ENCODE results near the gene NCAM1. TPM values are rescaled to one million over a fixed set of nuclear protein-coding genes. Genes with fewer than 3 reads are reported as not detected.

NCAM1 gene
- total RNA-seq, 1 experiment from 2014 or later: 3.7 TPM

DNA sequence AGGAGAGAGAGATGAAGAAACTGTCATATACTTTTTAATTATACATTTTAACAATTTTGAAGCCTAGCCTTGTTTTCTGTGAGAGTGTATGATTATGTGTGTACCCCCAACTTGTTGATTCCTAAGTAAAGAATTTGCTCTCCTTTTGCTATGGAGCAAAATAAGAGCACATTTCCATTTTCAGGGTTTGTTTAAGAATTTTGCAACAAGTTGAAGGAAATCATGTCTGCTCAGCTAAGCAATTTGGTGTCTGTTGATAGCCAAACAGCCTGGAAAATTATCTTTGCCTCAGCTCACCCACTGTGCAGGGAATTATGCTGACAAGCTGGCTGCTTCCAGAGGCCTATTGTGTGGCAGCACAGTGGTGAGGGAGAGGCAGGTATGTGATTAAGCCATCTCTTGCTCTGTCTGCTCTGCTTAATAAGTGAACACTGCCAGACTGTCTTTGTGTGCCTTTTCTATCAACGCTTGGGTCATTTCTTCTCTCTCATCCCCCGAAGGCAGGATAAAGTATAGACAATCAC is 218.0 kb downstream of the NCAM1 start:
- BruUV-seq (replicated peaks): no TSS peak
- Mint-ChIP-seq H3K27me3 (ENCODE audit: unreplicated experiment) (peaks cover 61% of the 10 kb centered on the region), H3K4me1 (ENCODE audit: low read depth, unreplicated experiment) (no peaks in the 10 kb centered on the region), H3K36me3 (ENCODE audit: insufficient read depth, unreplicated experiment) (no peaks in the 10 kb centered on the region), H3K27ac (ENCODE audit: unreplicated experiment) (no peak overlapping the region), H3K9me3 (ENCODE audit: low read depth, unreplicated experiment) (no peaks in the 10 kb centered on the region), H3K4me3 (ENCODE audit: low read depth, unreplicated experiment) (no peak overlapping the region)
- TF ChIP-seq, protein P1, sequence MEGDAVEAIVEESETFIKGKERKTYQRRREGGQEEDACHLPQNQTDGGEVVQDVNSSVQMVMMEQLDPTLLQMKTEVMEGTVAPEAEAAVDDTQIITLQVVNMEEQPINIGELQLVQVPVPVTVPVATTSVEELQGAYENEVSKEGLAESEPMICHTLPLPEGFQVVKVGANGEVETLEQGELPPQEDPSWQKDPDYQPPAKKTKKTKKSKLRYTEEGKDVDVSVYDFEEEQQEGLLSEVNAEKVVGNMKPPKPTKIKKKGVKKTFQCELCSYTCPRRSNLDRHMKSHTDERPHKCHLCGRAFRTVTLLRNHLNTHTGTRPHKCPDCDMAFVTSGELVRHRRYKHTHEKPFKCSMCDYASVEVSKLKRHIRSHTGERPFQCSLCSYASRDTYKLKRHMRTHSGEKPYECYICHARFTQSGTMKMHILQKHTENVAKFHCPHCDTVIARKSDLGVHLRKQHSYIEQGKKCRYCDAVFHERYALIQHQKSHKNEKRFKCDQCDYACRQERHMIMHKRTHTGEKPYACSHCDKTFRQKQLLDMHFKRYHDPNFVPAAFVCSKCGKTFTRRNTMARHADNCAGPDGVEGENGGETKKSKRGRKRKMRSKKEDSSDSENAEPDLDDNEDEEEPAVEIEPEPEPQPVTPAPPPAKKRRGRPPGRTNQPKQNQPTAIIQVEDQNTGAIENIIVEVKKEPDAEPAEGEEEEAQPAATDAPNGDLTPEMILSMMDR (IDR thresholded peaks at IDR 0.05; ENCODE audit: unreplicated experiment): no peak
- CTCF ChIA-PET: no interaction called here
- intact Hi-C loops (cut with micrococcal nuclease; ENCODE audit: unreplicated experiment): no loop called here
- no peak for DNase-seq

DNA sequence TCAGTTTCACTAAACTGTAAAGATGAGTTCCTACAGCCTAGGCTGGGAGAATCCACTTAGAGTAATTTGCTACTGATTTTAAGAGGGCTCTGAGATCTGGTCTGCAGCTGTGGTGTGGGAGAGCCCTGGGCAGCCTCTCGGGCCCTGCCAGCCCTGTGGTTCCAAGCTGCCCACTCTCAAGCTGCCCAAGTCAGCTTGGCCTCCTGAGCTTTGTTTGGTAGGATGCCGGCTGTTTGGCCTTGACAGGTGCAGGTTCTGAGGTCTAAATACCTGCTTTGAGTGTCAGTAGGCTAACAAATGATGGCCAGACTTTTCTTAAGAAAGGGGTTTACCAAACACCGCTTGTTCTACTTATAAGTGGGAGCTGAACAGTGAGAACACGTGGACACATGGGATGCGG is 219.9 kb downstream of the NCAM1 start:
- intact Hi-C loops (cut with micrococcal nuclease; ENCODE audit: unreplicated experiment): no loop called here
- Mint-ChIP-seq H3K9me3 (ENCODE audit: low read depth, unreplicated experiment) (no peaks in the 10 kb centered on the region), H3K4me1 (ENCODE audit: low read depth, unreplicated experiment) (no peaks in the 10 kb centered on the region), H3K4me3 (ENCODE audit: low read depth, unreplicated experiment) (no peak overlapping the region), H3K36me3 (ENCODE audit: insufficient read depth, unreplicated experiment) (no peaks in the 10 kb centered on the region), H3K27me3 (ENCODE audit: unreplicated experiment) (peaks cover 61% of the 10 kb centered on the region), H3K27ac (ENCODE audit: unreplicated experiment) (no peak overlapping the region)
- DNase-seq: no peak
- CTCF ChIA-PET: no interaction called here
- no TSS peak for BruUV-seq (replicated peaks)
- TF ChIP-seq, protein P1 (IDR thresholded peaks at IDR 0.05; ENCODE audit: unreplicated experiment): no peak

DNA sequence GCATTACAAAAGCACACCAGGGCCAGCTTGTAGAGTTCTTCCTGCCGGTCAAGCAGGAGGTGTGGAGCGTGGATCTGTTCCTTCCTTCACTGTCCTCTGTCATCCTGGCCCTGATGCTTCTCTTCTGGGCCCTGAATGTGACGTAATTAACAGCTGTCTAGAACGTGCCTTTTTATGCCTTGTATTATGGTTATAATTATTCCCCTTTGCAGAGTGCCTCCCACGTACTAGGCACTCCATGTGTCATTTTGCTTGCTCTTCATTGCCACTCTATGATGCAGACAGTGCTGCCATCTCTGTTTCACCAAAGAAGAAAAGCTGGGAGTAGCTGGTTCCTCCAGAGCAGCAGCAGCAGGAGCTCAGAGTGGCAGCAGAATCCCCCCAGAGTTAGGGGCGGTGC is 221.1 kb downstream of the NCAM1 start:
- Mint-ChIP-seq H3K9me3 (ENCODE audit: low read depth, unreplicated experiment) (no peaks in the 10 kb centered on the region), H3K27me3 (ENCODE audit: unreplicated experiment) (peaks cover 68% of the 10 kb centered on the region), H3K4me1 (ENCODE audit: low read depth, unreplicated experiment) (no peaks in the 10 kb centered on the region), H3K36me3 (ENCODE audit: insufficient read depth, unreplicated experiment) (no peaks in the 10 kb centered on the region), H3K4me3 (ENCODE audit: low read depth, unreplicated experiment) (no peak overlapping the region), H3K27ac (ENCODE audit: unreplicated experiment) (no peak overlapping the region)
- no TSS peak for BruUV-seq (replicated peaks)
- TF ChIP-seq, protein P1 (IDR thresholded peaks at IDR 0.05; ENCODE audit: unreplicated experiment): no peak
- CTCF ChIA-PET: no interaction called here
- DNase-seq: no peak
- intact Hi-C loops (cut with micrococcal nuclease; ENCODE audit: unreplicated experiment): no loop called here

DNA sequence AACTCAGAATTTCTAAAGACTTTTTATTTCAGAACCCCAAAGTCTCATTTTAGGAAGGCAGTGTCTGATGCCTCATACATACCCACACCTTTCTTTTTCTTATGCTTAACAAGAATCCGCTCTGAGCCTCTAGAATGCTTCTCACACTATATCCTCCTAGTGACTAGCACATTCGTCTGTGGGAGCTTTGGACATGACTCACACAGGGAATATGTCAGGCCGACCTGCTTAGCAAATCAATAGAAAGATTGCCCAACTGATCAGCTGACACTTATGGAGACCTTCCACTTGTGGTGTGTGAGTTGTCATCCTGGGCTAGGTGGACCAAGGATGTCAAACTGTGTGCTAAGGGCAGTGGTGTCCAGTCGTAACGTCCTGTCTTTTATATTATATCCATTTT is 223.3 kb downstream of the NCAM1 start:
- Mint-ChIP-seq H3K4me1 (ENCODE audit: low read depth, unreplicated experiment) (no peaks in the 10 kb centered on the region), H3K36me3 (ENCODE audit: insufficient read depth, unreplicated experiment) (no peaks in the 10 kb centered on the region), H3K27ac (ENCODE audit: unreplicated experiment) (no peak overlapping the region), H3K27me3 (ENCODE audit: unreplicated experiment) (peaks cover 60% of the 10 kb centered on the region), H3K9me3 (ENCODE audit: low read depth, unreplicated experiment) (no peaks in the 10 kb centered on the region), H3K4me3 (ENCODE audit: low read depth, unreplicated experiment) (no peak overlapping the region)
- BruUV-seq (replicated peaks): no TSS peak
- peak; percentile 7 for DNase-seq
- intact Hi-C loops (cut with micrococcal nuclease; ENCODE audit: unreplicated experiment): no loop called here
- TF ChIP-seq, protein P1 (IDR thresholded peaks at IDR 0.05; ENCODE audit: unreplicated experiment): no peak
- CTCF ChIA-PET: no interaction called here

Measured in Calu3 (cell line).